ENCODE measurements around the gene GYPA.

DNA sequence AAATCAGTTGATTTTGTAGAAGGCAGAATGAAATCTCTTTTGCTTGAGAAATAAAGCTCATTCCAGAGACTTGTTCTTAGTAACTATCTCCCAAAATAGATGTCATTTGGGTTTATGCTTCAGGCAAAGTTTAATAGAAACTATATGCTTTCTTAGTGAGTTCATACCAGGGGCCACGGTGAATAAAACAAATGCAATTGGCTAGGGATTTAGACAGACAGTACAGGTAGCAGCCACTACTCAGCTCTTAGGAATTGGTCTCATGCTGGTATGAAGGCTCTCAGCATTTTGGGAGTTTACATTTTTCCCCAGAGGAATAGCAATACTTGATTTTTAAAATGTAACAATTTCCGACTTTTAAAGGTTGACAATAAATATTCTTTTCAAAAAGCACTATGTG is 27.0 kb downstream of the GYPA start:
- TF ChIP-seq CHD4 (IDR thresholded peaks at IDR 0.05; ENCODE audit: borderline replicate concordance) (no peak), POLR2A (IDR thresholded peaks at IDR 0.05; ENCODE audit: low read length) (no peak), NFE2L2 (conservative IDR thresholded peaks at IDR 0.05; ENCODE audit: low read length) (no peak), ZFP36 (IDR thresholded peaks at IDR 0.05; ENCODE audit: borderline replicate concordance, partially characterized antibody) (no peak), MYC (IDR thresholded peaks at IDR 0.05; ENCODE audit: borderline replicate concordance, low read length) (no peak)
- TF ChIP-seq, protein P1, sequence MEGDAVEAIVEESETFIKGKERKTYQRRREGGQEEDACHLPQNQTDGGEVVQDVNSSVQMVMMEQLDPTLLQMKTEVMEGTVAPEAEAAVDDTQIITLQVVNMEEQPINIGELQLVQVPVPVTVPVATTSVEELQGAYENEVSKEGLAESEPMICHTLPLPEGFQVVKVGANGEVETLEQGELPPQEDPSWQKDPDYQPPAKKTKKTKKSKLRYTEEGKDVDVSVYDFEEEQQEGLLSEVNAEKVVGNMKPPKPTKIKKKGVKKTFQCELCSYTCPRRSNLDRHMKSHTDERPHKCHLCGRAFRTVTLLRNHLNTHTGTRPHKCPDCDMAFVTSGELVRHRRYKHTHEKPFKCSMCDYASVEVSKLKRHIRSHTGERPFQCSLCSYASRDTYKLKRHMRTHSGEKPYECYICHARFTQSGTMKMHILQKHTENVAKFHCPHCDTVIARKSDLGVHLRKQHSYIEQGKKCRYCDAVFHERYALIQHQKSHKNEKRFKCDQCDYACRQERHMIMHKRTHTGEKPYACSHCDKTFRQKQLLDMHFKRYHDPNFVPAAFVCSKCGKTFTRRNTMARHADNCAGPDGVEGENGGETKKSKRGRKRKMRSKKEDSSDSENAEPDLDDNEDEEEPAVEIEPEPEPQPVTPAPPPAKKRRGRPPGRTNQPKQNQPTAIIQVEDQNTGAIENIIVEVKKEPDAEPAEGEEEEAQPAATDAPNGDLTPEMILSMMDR (IDR thresholded peaks at IDR 0.05): no peak

Measured in A549 (cell line).